ENCODE data around the gene TEKTIP1. TPM values are rescaled to one million over a fixed set of nuclear protein-coding genes. Genes with fewer than 3 reads are reported as not detected.

The TEKTIP1 gene
- total and polyA plus RNA-seq, 10 of the 15 experiments (the other 5 are each of a cell fraction or from before 2014, with no cell fraction given): 0.18 to 2.6 (median 0.60) TPM; not detected in 5

- Histone ChIP-seq H3K4me2 (ENCODE audit: control insufficient read depth, insufficient read depth) (no peak overlapping the region), H3K4me3 (no peak overlapping the region), H3K36me3 (ENCODE audit: control insufficient read depth in 2 of 2, insufficient read depth in 2 of 2, low read length in 1 of 2) (peaks cover 9 to 18% of the 10 kb centered on the region in 2 experiments), H3K4me1 (ENCODE audit: control insufficient read depth, insufficient read depth, low read length) (no peaks in the 10 kb centered on the region), H3K9me3 (replicated peaks; ENCODE audit: control insufficient read depth, insufficient read depth, low read length) (no peaks in the 10 kb centered on the region), H3K9ac (ENCODE audit: control insufficient read depth, insufficient read depth, low read length) (no peak overlapping the region), H3K79me2 (ENCODE audit: control insufficient read depth, insufficient read depth, low read length) (no peaks in the 10 kb centered on the region), H3K27me3 (replicated peaks in 1 of 2; ENCODE audit: control insufficient read depth in 2 of 2, insufficient read depth in 2 of 2, low read length in 1 of 2) (no peaks in the 10 kb centered on the region), H2AFZ (ENCODE audit: control insufficient read depth, low read depth, low read length) (no peak overlapping the region), H4K20me1 (ENCODE audit: control insufficient read depth, insufficient read depth) (no peaks in the 10 kb centered on the region), H3K27ac (ENCODE audit: control insufficient read depth, insufficient read depth) (no peak overlapping the region)
- POLR2A ChIA-PET: interaction anchor here (0.6 kb wide), 1 partner anchor 15 kb away, joined by 5 read pairs; no protein-coding TSS in a partner anchor
- ATAC-seq (no peak; the same call in 2 of the 3 replicates), FAIRE-seq (no peak), DNase-seq (ENCODE audit: low read depth, low spot score) (no peak)
- no peak for TF ChIP-seq RCOR1 (conservative IDR thresholded peaks at IDR 0.05; ENCODE audit: low read depth, low read length)
- no peak for TF ChIP-seq E4F1 (IDR thresholded peaks at IDR 0.05; ENCODE audit: borderline replicate concordance, partially characterized antibody)
- TF ChIP-seq IRF4 (IDR thresholded peaks at IDR 0.05; ENCODE audit: low read depth, low read length): no peak
- no peak for TF ChIP-seq MTA3 (IDR thresholded peaks at IDR 0.05; ENCODE audit: borderline replicate concordance, low read length)
- no peak for TF ChIP-seq RAD51 (IDR thresholded peaks at IDR 0.05)
- in situ Hi-C loops (cut with MboI): no loop called here
- SMC1A ChIA-PET (ENCODE audit: uncharacterized antibody, unreplicated experiment): no interaction called here
- intact Hi-C loops (cut with micrococcal nuclease; ENCODE audit: unreplicated experiment): no loop called here
- RAD21 ChIA-PET (ENCODE audit: unreplicated experiment): no interaction called here
- CTCF ChIA-PET: interaction anchor here (0.7 to 0.9 kb wide), 2 partner anchors 8 to 30 kb away, joined by 3 to 4 read pairs; no protein-coding TSS in a partner anchor
- no TSS peak for BruUV-seq (replicated peaks)
- WGBS (ENCODE audit: insufficient coverage, insufficient replicate concordance, low lambda C conversion rate, missing lambda C conversion rate): 54% methylated on average over 13 of the region's 13 CpGs
These were observed 1.9 kb upstream of the TEKTIP1 start for GRCh38 chr19:3537101-3537437.
